ELR (cell line): ENCODE results near the gene UBAC2.

ENCODE experiments used
- DNase-seq: peaks from one replicate; pipeline ENCODE4 v3.0.0-alpha.2; 2015; ENCODE audit warnings: low read depth

Gene UBAC2

DNA sequence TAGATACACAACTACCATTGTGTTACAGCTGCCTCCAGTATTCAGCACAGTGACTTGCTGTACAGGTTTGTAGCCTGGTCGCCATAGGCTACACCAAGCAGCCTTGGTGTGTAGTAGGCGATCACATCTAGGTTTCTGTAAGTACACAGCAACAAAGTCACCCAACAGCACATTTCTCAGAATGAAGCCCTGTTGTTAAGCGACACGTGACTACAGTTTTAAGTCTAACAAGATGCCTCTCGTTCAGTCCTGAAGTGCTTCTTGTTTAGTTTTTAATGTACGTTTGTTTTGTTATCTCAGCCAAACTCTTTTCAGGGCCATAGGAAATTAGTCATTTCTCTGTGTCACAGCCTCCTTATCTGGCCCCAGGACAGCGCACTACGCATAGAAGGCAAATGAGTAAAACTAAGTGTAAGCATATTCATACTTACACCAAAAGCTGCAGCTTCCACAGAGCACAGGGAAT lies 156.5 kb downstream of the UBAC2 start:
- peak; percentile 92 for DNase-seq

DNA sequence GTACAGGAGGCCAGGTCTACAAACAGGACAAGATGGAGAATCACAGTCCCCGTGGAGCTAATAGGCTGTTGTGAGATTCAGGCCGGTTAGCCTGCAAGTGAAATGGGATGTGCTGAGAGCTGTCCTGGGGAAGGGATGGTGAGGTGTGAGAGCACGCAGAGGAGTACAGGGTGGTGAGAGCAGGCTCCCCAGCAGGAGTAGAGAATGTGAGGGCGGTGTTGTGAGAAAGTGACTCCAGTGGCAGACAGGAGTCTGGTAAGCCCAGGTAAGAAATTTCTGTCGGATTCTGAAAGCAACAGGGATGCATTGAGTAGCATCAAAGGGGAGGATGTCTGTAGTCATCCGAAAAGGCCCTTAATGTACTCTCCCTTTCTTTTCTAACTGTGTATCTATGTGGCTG lies 157.3 kb downstream of the UBAC2 start:
- DNase-seq: no peak

DNA sequence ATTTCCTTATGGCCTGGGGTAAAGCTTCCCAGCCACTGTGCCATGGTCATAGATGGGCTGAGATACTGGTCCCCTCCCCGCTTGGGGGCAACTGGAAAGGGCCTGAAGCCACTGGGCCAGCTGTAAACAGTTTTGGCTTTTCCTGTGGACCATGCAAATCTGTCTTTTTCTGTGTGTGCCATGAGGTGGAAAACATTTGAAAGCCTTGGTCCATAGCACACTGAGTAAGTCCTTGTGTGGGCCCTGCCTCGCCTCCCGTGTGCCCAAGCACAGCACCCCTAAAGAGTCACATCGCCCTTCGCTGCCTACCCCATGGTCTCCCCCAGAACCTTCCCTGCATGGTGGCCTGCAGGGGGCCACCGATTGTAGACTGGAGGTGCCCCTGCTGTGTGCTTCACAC lies 158.9 kb downstream of the UBAC2 start:
- DNase-seq: no peak

DNA sequence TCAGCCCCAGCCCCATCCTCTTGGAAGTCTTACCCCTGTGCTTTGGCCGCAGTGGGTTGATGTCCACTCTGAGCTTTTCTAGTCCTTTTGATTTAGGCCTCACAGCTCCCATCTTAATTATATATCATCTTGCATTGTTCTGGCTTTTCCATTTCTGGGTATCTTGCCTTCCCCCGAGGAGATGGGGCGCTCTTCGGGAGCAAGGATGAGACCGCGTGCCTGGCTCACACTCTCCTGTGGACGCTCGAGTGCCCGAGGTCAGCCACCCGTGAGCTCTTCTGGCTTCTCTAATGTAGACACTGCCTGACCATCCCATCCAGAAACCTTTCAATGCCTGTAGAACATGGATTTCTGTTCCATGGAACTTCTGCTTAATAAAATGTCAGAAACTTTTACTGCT lies 160.0 kb downstream of the UBAC2 start:
- no peak for DNase-seq

DNA sequence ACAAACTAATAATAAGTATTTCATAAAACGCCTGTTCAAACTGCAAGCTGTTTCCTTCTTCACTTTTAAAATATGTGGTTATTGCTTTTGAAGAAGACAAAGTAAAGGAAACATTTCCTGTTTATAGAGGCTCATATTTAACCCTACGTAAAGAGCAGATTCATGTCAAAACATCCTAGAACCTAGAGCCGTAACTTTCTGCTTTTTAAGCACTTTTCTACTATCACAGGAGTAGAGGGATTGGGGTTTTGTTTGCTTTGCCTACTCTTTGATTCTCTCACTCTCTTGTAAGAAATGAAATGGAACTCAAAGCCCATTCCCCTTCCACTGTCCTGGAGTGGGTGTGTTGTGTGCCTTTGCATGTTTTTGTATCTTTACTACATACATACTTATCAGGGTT lies 160.5 kb downstream of the UBAC2 start:
- no peak for DNase-seq

DNA sequence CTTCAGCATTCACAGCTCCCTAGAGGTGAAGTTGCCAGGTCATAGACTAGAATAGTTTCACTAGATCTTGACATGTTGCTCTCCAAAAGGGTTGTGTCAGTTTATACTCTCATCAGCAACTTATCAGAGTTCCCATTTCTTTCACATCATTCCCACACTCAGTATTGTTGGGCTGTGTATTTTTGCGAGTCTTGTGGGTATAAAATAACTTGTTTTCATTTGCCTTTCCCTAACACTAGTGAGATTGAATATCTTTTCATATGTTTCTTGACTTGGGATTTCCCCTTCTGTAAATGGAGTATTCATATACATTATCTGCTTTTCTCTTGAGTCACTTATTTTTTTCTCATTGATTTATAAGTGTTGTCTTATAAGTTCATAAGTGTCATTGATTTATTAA lies 161.7 kb downstream of the UBAC2 start:
- no peak for DNase-seq

DNA sequence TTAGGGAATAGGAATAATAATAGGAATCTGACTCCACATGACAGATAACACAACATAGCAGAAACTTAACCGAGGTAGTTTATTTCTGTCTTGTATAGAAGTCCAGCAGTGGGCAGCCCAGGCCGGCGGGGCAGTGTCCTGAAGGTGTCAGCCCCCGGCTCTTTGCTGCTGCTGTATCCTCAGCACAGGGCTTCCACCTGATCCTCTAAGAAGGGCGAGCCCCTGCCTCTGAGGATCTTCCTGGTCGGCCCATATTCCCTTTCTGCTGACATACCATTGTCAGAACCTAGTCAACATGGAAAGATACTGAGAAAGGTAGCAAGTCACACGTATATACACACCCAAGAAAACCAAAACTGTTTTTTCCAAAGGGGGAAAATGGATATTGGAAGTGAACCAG lies 162.7 kb downstream of the UBAC2 start:
- no peak for DNase-seq

DNA sequence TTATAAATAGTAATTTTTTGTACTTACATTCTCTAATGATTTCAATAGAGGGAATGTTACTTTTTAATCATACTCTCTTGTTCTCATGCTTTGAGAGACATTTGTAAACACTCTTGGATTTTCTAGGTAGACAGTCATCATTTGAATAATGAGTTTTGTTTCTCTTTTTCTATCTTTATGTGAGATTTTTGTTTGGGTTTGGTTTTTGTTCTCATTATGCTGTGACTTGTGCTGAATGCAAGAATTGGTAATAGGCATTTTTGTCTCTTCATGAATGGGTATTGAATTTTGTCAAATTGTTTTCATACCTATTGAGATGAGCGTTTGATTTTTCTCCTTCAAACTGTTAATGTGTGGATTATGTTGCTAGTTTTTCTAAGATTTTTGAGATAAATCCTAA lies 163.3 kb downstream of the UBAC2 start:
- DNase-seq: no peak

DNA sequence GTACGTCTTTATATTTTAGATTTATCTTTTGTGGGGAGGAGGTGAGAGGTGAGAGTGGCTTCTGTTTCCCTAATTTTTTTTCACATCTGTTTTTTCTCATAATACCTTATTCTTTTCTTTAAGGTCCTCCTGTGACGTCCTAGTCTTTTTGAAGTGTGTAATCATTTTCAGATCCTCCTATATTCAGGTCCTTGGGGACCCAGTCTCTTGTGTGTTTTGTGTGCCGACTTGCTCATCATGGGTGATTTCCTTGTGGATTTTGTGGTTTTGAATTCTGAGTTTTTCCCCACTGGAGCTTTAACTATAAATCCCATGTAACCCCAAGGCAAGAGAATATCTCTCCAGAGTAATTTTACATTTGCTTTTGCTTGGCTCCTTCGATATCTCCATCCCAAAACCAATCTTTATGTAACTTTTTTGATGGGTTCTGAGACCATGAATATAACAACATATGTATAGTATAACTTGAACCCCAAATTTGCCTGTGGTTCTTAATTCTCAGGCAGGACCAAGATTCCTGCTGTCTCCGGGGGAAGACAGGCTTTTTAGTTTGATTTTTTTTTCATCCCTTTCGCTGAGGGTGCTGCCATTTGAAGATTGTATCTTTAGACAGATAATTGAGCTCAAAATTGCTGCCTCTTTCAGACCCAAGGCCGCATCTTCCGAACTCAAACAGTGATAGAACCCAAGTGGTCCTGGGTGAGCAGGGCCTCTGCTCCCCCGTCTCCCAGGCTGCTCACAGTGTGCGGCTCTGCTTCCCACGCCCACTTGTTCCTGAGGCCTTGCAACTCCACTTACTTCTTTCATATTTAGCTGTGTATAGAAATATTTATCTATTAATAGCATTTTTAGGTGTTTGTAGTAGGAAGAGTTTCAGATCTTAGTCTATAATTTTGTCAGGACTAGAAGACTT lies 165.7 kb downstream of the UBAC2 start:
- no peak for DNase-seq

DNA sequence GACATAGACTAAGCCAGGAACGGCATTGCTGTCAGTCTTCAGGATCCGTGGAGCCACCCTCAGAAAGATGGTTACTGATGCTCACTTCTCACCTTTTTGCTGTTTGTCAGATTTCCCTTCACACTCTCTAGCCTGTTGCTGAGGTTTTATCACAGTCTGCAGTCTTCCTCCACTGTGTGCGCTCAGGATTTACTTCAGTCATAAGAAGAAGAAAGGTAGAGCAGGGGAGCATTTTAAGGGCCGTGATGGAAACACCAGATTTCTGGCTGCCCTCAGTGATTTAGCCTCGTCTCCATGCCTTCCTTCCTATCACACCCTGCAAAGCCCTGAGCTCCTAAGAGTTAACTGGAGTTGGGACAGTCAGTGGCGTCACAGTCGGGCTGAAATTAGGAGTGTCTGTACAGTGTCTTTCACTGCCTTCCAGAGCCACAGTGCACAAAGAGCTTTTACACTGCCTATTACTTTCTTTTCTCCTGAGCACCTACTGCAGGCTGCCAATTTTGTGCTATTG lies 166.5 kb downstream of the UBAC2 start:
- DNase-seq: no peak

DNA sequence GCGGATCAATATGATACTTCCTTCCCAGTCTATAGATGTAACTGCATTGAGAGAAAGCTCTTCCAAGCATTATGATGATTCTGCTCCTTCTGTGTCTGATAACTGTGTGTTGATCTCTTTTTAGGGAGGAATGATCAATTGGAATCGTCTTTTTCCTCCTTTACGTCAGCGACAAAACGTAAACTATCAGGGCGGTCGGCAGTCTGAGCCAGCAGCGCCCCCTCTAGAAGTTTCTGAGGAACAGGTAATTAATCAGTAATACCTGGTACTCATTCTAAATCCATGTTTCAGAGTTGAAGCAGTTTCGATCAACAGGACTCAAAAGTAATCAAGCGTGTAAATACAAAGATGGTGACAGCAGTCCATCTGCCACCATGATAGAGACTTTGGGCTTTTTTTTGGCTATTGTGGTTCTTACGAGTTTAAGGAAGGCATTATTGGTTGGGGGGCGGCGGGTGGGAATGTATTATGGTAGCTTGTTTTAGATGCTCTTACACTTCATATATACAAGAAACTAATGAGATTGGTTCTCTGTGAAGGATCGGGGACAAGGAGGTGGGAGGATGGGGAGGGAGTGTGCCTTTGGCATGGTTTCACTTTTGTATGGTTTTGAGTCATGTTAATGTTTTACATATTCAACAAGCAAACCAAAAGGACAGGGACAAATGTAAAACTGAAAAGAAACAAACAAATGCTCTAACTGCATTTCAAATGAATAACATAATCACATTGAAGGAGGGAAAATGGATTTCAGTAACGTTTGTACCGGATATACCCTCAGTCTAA lies 167.2 kb downstream of the UBAC2 start:
- no peak for DNase-seq

DNA sequence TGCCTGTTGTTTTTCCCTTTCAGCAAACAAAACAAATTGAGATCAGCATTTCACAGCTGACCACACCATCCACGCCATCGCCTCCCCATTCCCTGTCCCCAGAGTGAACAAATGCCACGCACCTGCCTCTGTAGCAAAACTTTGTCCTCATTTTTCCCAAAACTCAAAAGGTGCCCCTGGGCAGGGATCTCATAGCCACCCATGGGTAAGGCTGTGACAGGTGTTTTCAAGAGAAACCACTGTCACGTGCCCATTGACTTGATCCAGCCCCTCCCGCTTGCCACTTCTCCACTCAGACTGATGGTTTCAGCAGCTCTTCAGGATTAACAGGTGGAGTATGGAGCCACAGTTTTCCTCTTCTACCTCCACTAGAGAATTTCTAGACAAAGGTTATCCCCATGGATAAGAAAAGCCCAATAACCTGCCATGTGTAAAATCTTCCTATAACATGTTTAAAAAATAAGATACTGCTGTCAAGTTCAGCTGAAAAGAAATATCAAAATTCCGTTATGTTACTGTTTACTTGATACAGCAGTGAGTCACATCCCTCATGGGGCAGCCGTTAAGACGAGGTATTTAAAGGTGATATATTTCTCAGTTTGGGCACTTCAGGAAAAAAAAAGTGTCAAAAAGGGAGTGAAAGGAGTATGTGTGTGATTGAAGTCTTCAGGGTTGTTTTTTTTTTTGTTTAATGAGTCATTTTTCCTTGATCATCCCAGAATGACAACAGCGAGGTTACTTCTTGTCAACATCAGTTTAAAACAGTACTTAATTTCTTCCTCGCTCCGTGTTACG lies 170.0 kb downstream of the UBAC2 start:
- no peak for DNase-seq

DNA sequence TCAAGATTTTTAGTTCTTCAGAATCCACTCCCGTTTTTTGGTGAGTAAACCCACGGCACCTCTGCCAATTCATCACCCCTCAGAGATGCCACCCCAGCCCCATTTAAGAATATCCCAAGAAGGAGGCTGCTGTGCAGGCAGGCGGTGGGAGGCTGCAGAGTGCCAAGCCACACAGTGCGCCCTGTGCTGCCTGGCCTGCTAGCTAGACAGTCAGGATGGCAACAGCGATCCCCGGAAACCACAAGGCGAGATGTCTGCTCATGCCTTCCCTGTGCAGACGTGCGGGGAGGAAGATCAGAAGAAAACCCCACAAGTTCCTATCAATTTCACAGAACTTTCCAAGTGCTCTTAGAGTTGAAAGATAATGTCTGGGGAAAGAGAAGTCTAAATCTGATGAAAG lies 171.3 kb downstream of the UBAC2 start:
- DNase-seq: no peak

DNA sequence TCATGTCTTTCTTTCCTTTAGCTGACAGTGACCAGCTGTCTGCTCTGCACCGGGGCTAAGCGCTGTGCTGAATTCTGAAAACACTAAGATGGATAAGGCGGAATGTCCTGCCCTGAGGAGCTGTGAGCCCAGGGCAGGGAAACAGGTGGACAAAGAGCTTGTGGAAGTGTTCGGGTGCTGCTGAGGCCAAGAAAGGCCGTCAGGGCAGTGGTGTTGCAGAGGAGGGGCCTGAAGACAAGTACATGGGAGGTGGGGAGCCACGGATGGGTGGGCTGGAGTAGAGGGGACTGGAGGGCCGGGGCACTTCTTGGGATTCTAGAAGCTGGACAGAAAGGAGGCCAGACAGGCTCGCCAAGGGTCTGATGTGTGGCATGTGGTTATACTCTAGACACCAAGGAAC lies 172.8 kb downstream of the UBAC2 start:
- no peak for DNase-seq

DNA sequence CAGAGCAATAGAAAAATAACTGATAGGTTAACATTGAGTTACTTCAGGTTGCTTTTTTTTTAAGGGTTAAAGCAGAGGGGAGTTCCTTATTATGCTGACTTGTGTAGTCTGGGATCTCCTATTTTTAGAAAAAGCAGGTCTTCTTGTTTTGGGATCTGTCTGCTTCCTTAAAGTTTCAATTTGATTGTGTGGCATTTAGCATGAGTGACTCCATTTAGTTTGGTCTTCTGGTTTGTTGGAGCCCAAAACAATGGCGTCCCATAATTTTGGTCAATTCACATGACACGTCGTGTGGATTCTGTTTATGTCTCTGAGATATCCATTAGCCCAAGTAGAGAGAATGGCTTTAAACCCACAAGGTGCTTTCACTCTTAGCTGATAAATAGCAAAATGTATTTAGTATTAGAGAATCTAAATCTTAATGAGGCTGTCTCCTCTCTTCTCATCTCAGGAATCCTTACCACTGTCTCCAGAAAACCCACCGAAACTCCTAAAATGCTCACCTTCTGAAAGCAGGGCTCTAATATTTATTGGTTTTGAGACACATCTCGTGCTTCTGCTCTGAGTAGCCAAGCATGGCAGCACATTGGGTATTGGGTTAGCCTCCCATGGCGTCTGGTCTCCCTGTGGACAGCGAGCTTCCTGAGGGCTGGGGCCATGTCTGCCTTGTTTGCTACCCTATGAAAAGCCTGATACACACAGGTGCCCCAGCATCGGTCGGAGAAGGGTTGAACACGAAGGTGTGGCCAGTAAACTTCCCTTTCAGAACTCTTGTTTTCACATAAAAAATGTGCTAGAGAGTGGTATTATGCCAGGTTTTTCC lies 173.7 kb downstream of the UBAC2 start:
- DNase-seq: no peak

DNA sequence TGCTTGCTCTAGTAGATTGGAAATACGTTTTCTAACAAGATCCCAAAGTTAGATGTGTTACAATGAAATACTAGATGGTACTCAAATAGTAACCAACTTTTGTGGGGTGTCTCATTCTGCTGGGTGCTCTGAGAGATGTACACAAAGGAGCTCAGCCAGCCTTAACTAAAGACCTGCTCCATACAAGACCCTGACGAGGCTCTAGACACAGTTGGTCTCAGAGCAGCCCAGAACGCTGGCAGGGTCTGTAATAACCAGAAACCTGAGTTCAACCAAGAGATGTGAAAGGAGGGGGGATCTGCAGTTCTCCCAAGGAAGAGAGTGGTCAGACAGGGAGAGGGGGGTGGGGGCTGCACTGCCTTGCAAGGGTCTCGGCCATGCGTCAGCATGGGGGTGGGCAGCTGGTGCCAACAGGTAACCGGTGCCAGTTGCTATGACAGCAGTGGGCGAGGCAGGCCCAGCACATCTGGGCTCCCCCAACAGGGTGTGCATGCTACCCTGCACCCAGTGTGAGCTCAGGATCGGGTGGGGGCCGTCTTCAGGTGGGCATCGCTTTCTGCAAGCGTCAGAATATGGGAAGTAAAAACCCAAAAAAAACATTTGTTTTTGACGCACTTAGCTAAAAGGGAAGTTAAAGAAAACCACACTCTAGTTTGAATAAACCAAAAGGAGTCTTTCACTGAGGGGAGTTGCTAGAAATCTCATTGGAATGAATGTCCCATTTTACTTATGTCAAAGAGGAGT lies 174.5 kb downstream of the UBAC2 start:
- no peak for DNase-seq

DNA sequence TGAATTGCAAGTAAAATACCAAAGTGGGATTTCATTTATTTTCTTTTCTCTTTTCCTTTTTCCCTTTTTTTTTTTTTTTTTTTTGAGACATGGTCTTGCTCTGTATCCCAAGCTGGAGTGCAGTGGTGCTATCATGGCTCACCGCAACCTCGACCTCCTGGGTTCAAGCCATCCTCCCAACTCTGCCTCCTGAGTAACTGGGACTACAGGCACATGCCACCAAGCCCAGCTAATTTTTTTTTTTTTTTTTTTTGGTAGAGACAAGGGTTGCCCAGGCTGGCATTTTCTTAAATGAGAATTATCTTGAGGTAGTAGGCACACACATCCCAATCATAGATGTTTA lies 175.1 kb downstream of the UBAC2 start:
- no peak for DNase-seq

DNA sequence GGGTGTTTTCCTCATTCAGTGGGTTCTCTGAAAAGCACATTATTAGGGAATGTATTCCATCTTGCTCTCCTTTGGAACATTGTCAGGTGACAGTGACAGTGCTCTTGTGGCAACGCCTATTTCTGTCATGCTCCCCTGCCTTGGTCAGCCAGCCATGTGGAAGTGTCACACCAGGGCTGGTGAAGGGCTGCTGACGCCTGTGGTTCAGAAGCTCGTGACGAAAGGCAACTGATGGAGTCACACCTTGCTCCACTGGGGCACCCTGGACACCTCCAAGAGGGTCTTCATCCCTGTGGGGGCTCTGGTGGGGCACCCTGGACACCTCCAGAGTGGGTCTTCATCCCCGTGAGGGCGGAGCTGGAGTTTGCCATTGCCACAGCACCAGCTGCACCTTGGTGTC lies 175.5 kb downstream of the UBAC2 start:
- no peak for DNase-seq

DNA sequence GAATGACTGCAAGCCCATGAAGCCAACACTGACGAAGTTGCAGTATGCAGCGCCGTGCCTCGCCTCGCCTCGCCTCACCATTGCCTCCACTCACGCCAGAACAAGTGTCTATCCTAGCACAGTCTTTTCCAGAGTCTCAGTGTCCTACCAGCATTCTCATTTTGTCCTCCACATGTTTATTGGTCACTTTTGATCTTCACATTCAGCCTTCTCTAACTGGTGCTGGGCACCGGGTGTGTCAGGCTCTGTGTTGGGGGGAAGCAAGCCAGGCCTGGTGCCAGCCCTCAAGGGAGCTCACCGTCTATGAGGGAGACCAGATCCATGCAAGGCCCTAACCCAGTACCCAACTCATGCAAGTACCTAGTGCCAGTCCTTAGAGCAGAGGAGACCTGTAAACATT lies 176.3 kb downstream of the UBAC2 start:
- DNase-seq: no peak

DNA sequence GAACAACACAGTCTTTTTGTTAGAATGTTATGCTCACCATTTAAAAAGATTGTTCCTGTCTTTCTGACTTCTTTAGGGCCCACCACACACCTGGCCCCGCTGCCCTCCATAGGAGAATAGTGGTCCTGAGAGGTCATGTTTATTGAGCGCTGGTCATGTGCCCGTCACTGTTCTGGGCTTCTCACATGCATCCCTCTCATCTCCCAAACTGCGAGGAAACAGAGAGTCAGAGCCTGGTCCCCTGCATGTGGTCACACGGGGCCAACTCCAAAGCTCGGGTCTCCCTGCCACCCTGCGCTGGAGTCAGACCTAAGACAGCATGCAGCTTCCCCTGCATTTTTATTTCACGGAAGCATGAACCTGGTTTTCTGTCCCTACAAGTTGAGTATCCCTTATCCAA lies 177.0 kb downstream of the UBAC2 start:
- no peak for DNase-seq
